ENCODE results near the gene TARDBP.

- no peak for TF ChIP-seq CTCF (IDR thresholded peaks at IDR 0.05)
- TF ChIP-seq POLR2A (IDR thresholded peaks at IDR 0.05) = no peak
Measured at GRCh38 chr1:10990828-10991227, 21.6 kb upstream of the TARDBP start.
